IMR-90 (cell line): ENCODE results near the gene GEMIN2. TPM values are rescaled to one million over a fixed set of nuclear protein-coding genes. Genes with fewer than 3 reads are reported as not detected.

Source experiments
- ATAC-seq: fragments of 200-7000 bp; cut with Tn5 transposase; 2 replicates; pipeline ENCODE4 v1.9.1; 2020; ENCODE audit warnings: low read depth, mild to moderate bottlenecking, moderate library complexity
- BruUV-seq: library from RNA; stranded (reverse); fragments of 400-500 nt; replicated peaks from 2 replicates; lab custom pipeline; 2021; lab: Mats Ljungman, UMichigan
- CTCF ChIA-PET: fragments of 300-600 bp; formaldehyde crosslinking; extraction: SDS; loops from one replicate; lab custom pipeline; 2021; ENCODE audit warnings: antibody characterized with exemption; lab: Yijun Ruan, JAX
- POLR2A ChIA-PET: fragments of 300-600 bp; sonication (Branson Sonifier 250); formaldehyde crosslinking; loops from one replicate; lab custom pipeline; 2022; ENCODE audit warnings: antibody characterized with exemption; ENCODE audit not compliant: unreplicated experiment; lab: Charles Lee
- DNase-seq: peaks from one replicate; pipeline ENCODE4 v3.0.0; 2013
- H2AFZ ChIP-seq: replicated peaks from 2 replicates; pipeline ENCODE3; 2013; ENCODE audit warnings: low read length, mild to moderate bottlenecking; ENCODE audit not compliant: poor library complexity
- H2AK5ac ChIP-seq: 2 replicates; pipeline ENCODE4 v1.6.1; 2013; ENCODE audit warnings: low read depth, low read length, inconsistent platforms
- H2AK9ac ChIP-seq: replicated peaks from 2 replicates; pipeline ENCODE3; 2013; ENCODE audit warnings: mild to moderate bottlenecking, low read depth, low read length, moderate library complexity; ENCODE audit not compliant: poor library complexity
- H2BK120ac ChIP-seq: 2 replicates; pipeline ENCODE4 v1.6.1; 2013; ENCODE audit warnings: low read depth, low read length, inconsistent platforms
- H2BK15ac ChIP-seq: 3 replicates; pipeline ENCODE4 v1.6.1; 2013; ENCODE audit warnings: low read depth, low read length, inconsistent platforms
- H2BK20ac ChIP-seq: 2 replicates; pipeline ENCODE4 v1.6.1; 2013; ENCODE audit warnings: low read depth, mild to moderate bottlenecking, inconsistent platforms, low read length, moderate library complexity
- H2BK5ac ChIP-seq: 2 replicates; pipeline ENCODE4 v1.6.1; 2013; ENCODE audit warnings: mild to moderate bottlenecking, low read depth, low read length, inconsistent platforms; ENCODE audit not compliant: poor library complexity, severe bottlenecking
- H3K14ac ChIP-seq: replicated peaks from 2 replicates; pipeline ENCODE4 v1.6.1; 2013; ENCODE audit warnings: low read depth, low read length, inconsistent platforms
- H3K18ac ChIP-seq: 2 replicates; pipeline ENCODE4 v1.6.1; 2013; ENCODE audit warnings: low read depth, low read length, control low read depth
- H3K23ac ChIP-seq: 2 replicates; pipeline ENCODE4 v1.6.1; 2013; ENCODE audit warnings: low read depth, low read length, inconsistent platforms
- H3K27ac ChIP-seq: 2 replicates; pipeline ENCODE4 v1.5.1; 2013; ENCODE audit warnings: mild to moderate bottlenecking, control low read depth, low read length; ENCODE audit not compliant: insufficient read depth
- H3K27me3 ChIP-seq: 2 replicates; pipeline ENCODE4 v1.6.1; 2013; ENCODE audit warnings: low read length; ENCODE audit not compliant: control insufficient read depth, insufficient read depth
- H3K36me3 ChIP-seq: 2 replicates; pipeline ENCODE4 v1.6.1; 2013; ENCODE audit warnings: low read length, mixed read lengths; ENCODE audit not compliant: control insufficient read depth, insufficient read depth
- H3K4ac ChIP-seq: 2 replicates; pipeline ENCODE4 v1.6.1; 2013; ENCODE audit warnings: low read depth, low read length, inconsistent platforms
- H3K4me1 ChIP-seq: 2 replicates; pipeline ENCODE4 v1.6.1; 2013; ENCODE audit warnings: low read length, mixed read lengths; ENCODE audit not compliant: control insufficient read depth, insufficient read depth
- H3K4me2 ChIP-seq: 2 replicates; pipeline ENCODE4 v1.6.1; 2013; ENCODE audit warnings: low read depth, mild to moderate bottlenecking, control low read depth, low read length, moderate library complexity
- H3K4me3 ChIP-seq: 2 replicates; pipeline ENCODE4 v1.5.1; 2013; ENCODE audit warnings: low read depth, mild to moderate bottlenecking, control low read depth, low read length, moderate library complexity; ENCODE audit not compliant: insufficient read depth
- H3K56ac ChIP-seq: 2 replicates; pipeline ENCODE4 v1.6.1; 2013; ENCODE audit warnings: low read length, inconsistent platforms; ENCODE audit not compliant: insufficient read depth; ENCODE audit errors: extremely low read depth
- H3K79me1 ChIP-seq, 2 experiments: 2 replicates each; pipeline ENCODE4 v1.6.1; 2013; ENCODE audit warnings: low read length in 2 of 2, inconsistent platforms in 1 of 2, low read depth in 1 of 2
- H3K9ac ChIP-seq: 2 replicates; pipeline ENCODE4 v1.6.1; 2013; ENCODE audit warnings: low read depth, low read length, control low read depth
- H3K9me1 ChIP-seq: 2 replicates; pipeline ENCODE4 v1.6.1; 2013; ENCODE audit warnings: low read length, inconsistent platforms; ENCODE audit not compliant: insufficient read depth
- H3K9me3 ChIP-seq: 2 replicates; pipeline ENCODE4 v1.6.1; 2013; ENCODE audit warnings: low read length; ENCODE audit not compliant: control insufficient read depth, insufficient read depth
- H4K20me1 ChIP-seq: 2 replicates; pipeline ENCODE4 v1.6.1; 2013; ENCODE audit warnings: low read length, inconsistent platforms; ENCODE audit not compliant: insufficient read depth
- H4K5ac ChIP-seq: 2 replicates; pipeline ENCODE4 v1.6.1; 2013; ENCODE audit warnings: mild to moderate bottlenecking, low read depth, low read length, control low read depth
- H4K8ac ChIP-seq, 2 experiments: 2 replicates each; pipeline ENCODE4 v1.6.1; 2013; ENCODE audit warnings: low read depth in 2 of 2, low read length in 2 of 2, control low read depth in 1 of 2, inconsistent platforms in 1 of 2
- H4K91ac ChIP-seq: 2 replicates; pipeline ENCODE4 v1.6.1; 2013; ENCODE audit warnings: low read depth, low read length, inconsistent platforms; ENCODE audit not compliant: insufficient read depth
- CHD1 ChIP-seq: IDR thresholded peaks from 2 replicates; pipeline ENCODE4 v1.6.1; 2012; ENCODE audit warnings: low read depth, low read length, improper control_type of control experiment
- FOS ChIP-seq: fragments of 150-350 bp; IDR thresholded peaks from 2 replicates; pipeline ENCODE4 v1.6.1; 2016; ENCODE audit warnings: low read depth, low read length
- MXI1 ChIP-seq: IDR thresholded peaks from 2 replicates; pipeline ENCODE4 v1.6.1; 2012; ENCODE audit warnings: low read depth, mild to moderate bottlenecking, low read length, moderate library complexity, borderline replicate concordance
- NFE2L2 ChIP-seq: fragments of 150-350 bp; IDR thresholded peaks from 2 replicates; pipeline ENCODE4 v1.6.1; 2016; ENCODE audit warnings: low read depth, mild to moderate bottlenecking, low read length
- POLR2A ChIP-seq: IDR thresholded peaks from 2 replicates; pipeline ENCODE4 v1.6.1; 2012; ENCODE audit warnings: mild to moderate bottlenecking, low read depth, low read length
- RCOR1 ChIP-seq: IDR thresholded peaks from 2 replicates; pipeline ENCODE4 v1.6.1; 2012; ENCODE audit warnings: mild to moderate bottlenecking, low read length, improper control_type of control experiment; ENCODE audit not compliant: insufficient replicate concordance
- WGBS, 2 experiments: methylation state at CpG; one replicate each; pipeline versions ENCODE4 v1.1.5 to v1.1.7; 2013; ENCODE audit warnings: missing lambda C conversion rate in 2 of 2; ENCODE audit not compliant: insufficient read length in 1 of 2; ENCODE audit errors: extremely low coverage in 2 of 2; 5-methylcytosine and 5-hydroxymethylcytosine counted together
- dilution Hi-C: fragments of 300-500 bp; cut with HindIII; formaldehyde crosslinking; loops from one replicate; pipeline ENCODE4 v1.14.3; 2018; ENCODE audit warnings: low sequenced_read_pairs; ENCODE audit not compliant: unreplicated experiment
- in situ Hi-C: fragments of 300-500 bp; cut with MboI; formaldehyde crosslinking; loops from 3 replicates; pipeline ENCODE4 v1.14.3; 2019; ENCODE audit warnings: low sequenced_read_pairs, inconsistent platforms, mixed read lengths
- intact Hi-C: fragments of 100-400 bp; cut with micrococcal nuclease; formaldehyde crosslinking; loops from 2 replicates; pipeline ENCODE4 v1.10.0; 2022
- polyA plus RNA-seq, 3 experiments: library from polyadenylated mRNA; depleted of rRNA; stranded (reverse); fragments of >200 nt; gene quantifications; 2 replicates each; pipeline ENCODE4 v1.2.3, GENCODE V29; 2012; ENCODE audit warnings: low replicate concordance in 1 of 3
- total RNA-seq: library from RNA; depleted of rRNA; stranded (reverse); fragments of >200 nt; gene quantifications from 2 replicates; pipeline ENCODE4 v1.2.3, GENCODE V29; 2012
- TF ChIP-seq, protein P1 (sequence below): conservative IDR thresholded peaks from 2 replicates; pipeline ENCODE4 v1.5.1; 2012; ENCODE audit warnings: mild to moderate bottlenecking, low read depth, low read length, improper control_type of control experiment
- TF ChIP-seq, protein P2 (sequence below): fragments of 150-350 bp; IDR thresholded peaks from 2 replicates; pipeline ENCODE4 v1.6.1; 2017; ENCODE audit warnings: mild to moderate bottlenecking, antibody characterized with exemption, low read length, low read depth

Gene GEMIN2
- total and polyA plus RNA-seq, 2 of the 4 experiments (the other 2 are of a cell fraction), result 10.6 to 11.2 TPM

DNA sequence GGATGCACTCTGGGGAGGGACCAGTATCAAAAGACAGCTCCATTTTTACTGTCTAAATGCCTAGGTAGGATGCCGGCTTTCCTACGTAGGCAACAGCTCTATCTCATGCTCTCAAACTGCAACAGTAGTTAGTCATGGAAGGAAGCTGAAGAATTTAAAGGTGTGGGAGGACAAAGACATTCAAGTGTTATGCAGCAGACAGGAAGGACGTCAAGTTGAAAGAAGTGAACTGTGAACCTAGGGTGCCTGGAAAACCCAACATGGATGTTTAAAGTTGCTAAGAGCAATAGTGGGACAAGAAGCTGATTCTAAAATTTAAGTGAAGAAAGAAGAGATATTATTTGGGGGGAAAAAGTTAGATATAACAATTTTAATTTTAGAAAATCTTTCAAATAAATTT, 17.0 kb upstream of the GEMIN2 start:
- no peak overlapping the region for H3K4me3 ChIP-seq
- ChIA-PET POLR2A (no interaction called here), CTCF (interaction anchor here (1.8 kb wide), 1 partner anchor 10 kb away, joined by 4 read pairs; no protein-coding TSS in a partner anchor)
- no peak overlapping the region for H2BK15ac ChIP-seq
- no peak overlapping the region for H2AK5ac ChIP-seq
- no peak overlapping the region for H2BK20ac ChIP-seq
- H3K9me1 ChIP-seq, result peaks cover 3% of the 10 kb centered on the region
- H3K56ac ChIP-seq, result no peak overlapping the region; the same call in 1 of the 2 replicates
- ATAC-seq (peak; percentile 35; the same call in 1 of the 2 replicates), DNase-seq (peak; percentile 72)
- intact Hi-C loops, result no loop called here
- no peak overlapping the region for H3K23ac ChIP-seq
- H3K9me3 ChIP-seq, result no peaks in the 10 kb centered on the region
- H3K4ac ChIP-seq, result no peak overlapping the region
- peak overlapping the region; percentile 16; the same call in 1 of the 2 replicates for H3K4me2 ChIP-seq
- WGBS, 2 experiments, result no CpG with 5 or more reads among the region's 3 CpGs
- no peak overlapping the region for H3K14ac ChIP-seq
- no peak overlapping the region for H3K27ac ChIP-seq
- H3K79me1 ChIP-seq, result peaks cover 15 to 36% of the 10 kb centered on the region in 2 experiments
- H3K18ac ChIP-seq, result no peak overlapping the region
- H4K5ac ChIP-seq, result no peak overlapping the region
- no peak overlapping the region for H2BK5ac ChIP-seq
- no peaks in the 10 kb centered on the region for H3K4me1 ChIP-seq
- no peak overlapping the region for H4K91ac ChIP-seq
- H4K20me1 ChIP-seq, result peaks cover 57% of the 10 kb centered on the region
- TF ChIP-seq RCOR1 (no peak), CHD1 (no peak), POLR2A (no peak), MXI1 (no peak), NFE2L2 (no peak), FOS (no peak)
- TF ChIP-seq, protein P1, sequence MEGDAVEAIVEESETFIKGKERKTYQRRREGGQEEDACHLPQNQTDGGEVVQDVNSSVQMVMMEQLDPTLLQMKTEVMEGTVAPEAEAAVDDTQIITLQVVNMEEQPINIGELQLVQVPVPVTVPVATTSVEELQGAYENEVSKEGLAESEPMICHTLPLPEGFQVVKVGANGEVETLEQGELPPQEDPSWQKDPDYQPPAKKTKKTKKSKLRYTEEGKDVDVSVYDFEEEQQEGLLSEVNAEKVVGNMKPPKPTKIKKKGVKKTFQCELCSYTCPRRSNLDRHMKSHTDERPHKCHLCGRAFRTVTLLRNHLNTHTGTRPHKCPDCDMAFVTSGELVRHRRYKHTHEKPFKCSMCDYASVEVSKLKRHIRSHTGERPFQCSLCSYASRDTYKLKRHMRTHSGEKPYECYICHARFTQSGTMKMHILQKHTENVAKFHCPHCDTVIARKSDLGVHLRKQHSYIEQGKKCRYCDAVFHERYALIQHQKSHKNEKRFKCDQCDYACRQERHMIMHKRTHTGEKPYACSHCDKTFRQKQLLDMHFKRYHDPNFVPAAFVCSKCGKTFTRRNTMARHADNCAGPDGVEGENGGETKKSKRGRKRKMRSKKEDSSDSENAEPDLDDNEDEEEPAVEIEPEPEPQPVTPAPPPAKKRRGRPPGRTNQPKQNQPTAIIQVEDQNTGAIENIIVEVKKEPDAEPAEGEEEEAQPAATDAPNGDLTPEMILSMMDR, result no peak
- TF ChIP-seq, protein P2, sequence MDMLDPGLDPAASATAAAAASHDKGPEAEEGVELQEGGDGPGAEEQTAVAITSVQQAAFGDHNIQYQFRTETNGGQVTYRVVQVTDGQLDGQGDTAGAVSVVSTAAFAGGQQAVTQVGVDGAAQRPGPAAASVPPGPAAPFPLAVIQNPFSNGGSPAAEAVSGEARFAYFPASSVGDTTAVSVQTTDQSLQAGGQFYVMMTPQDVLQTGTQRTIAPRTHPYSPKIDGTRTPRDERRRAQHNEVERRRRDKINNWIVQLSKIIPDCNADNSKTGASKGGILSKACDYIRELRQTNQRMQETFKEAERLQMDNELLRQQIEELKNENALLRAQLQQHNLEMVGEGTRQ, result no peak
- H3K9ac ChIP-seq, result no peak overlapping the region
- H2AK9ac ChIP-seq, result no peak overlapping the region
- in situ Hi-C loops, result no loop called here
- H3K27me3 ChIP-seq, result no peaks in the 10 kb centered on the region
- no peak overlapping the region for H2BK120ac ChIP-seq
- no peak overlapping the region for H2AFZ ChIP-seq
- dilution Hi-C loops, result no loop called here
- BruUV-seq, result no TSS peak
- H3K36me3 ChIP-seq, result peaks cover 19% of the 10 kb centered on the region
- H4K8ac ChIP-seq, result no peak overlapping the region
